Measurements from ENCODE around the gene SLC35A5. TPM values are rescaled to one million over a fixed set of nuclear protein-coding genes. Genes with fewer than 3 reads are reported as not detected.

SLC35A5 gene
- total and polyA plus RNA-seq, 2 of the 13 experiments (the other 11 are each of a cell fraction or from before 2014, with no cell fraction given) = 15.5 to 26.5 TPM

DNA sequence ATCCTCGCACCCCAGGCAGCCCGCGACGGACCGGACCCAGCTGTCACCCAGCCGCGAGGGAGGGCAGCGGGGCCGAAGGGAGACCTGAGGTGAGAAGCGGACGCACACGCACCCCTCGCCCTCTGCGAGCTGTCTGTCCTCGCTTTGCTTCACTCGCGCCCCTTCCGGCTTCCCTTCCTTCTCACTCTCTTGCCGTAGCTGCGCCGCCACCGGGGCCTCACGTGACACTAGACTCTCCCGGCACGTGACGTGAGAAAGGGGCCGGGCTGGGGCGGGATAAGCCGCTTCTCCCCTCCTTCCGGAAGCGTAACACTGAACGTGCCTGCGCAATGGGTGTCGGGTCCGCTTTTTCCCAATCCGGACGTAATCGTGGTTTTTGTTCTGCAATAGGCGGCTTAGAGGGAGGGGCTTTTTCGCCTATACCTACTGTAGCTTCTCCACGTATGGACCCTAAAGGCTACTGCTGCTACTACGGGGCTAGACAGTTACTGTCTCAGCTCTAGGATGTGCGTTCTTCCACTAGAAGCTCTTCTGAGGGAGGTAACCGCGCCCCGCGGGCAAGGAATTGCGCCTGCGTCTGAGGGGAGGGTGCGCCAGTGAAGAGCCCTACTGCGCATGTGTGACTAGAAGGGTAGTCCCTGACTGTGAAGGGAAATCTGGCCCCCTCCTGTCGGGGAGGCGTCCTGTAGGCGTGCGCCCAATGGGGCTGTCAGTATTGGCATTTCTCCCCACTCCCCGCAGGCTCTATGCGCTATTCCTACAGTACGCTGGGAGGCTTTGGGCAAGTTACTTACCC, at the start of gene SLC35A5, which contains the start of gene ATG3 (continued):
- TF ChIP-seq, protein P1, sequence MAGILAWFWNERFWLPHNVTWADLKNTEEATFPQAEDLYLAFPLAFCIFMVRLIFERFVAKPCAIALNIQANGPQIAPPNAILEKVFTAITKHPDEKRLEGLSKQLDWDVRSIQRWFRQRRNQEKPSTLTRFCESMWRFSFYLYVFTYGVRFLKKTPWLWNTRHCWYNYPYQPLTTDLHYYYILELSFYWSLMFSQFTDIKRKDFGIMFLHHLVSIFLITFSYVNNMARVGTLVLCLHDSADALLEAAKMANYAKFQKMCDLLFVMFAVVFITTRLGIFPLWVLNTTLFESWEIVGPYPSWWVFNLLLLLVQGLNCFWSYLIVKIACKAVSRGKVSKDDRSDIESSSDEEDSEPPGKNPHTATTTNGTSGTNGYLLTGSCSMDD (CRISPR knock-in tag; IDR thresholded peaks at IDR 0.05) = no peak
- TF ChIP-seq ZNF10 (CRISPR knock-in tag; IDR thresholded peaks at IDR 0.05; ENCODE audit: borderline replicate concordance, low read depth) (no peak), ERF (CRISPR knock-in tag; IDR thresholded peaks at IDR 0.05) (peak; percentile 58), ZNF205 (CRISPR knock-in tag; IDR thresholded peaks at IDR 0.05) (peak; percentile 53), ZNF572 (CRISPR knock-in tag; IDR thresholded peaks at IDR 0.05) (no peak; the same call in 1 of the 2 replicates), ZKSCAN1 (IDR thresholded peaks at IDR 0.05; ENCODE audit: low read length) (no peak), TEAD3 (CRISPR knock-in tag; optimal IDR thresholded peaks at IDR 0.05; ENCODE audit: borderline replicate concordance) (peak; percentile 62), RARG (CRISPR knock-in tag; IDR thresholded peaks at IDR 0.05; ENCODE audit: low read depth) (no peak), FOXA3 (CRISPR knock-in tag; IDR thresholded peaks at IDR 0.05) (peak; percentile 34; the same call in 1 of the 2 replicates), HIVEP1 (CRISPR knock-in tag; IDR thresholded peaks at IDR 0.05) (peak; percentile 72), AHR (CRISPR knock-in tag; IDR thresholded peaks at IDR 0.05) (0 out of 2 replicates have a peak, but pooled peaks have one; percentile 36), SETDB1 (CRISPR knock-in tag; IDR thresholded peaks at IDR 0.05; ENCODE audit: borderline replicate concordance) (no peak), ATAD3A (CRISPR knock-in tag; IDR thresholded peaks at IDR 0.05) (no peak), TARDBP (CRISPR knock-in tag; IDR thresholded peaks at IDR 0.05) (peak; percentile 86), ZNF30 (CRISPR knock-in tag; IDR thresholded peaks at IDR 0.05) (no peak), ZFP36 (IDR thresholded peaks at IDR 0.05; ENCODE audit: borderline replicate concordance, low read depth, low read length, partially characterized antibody) (no peak), DPF2 (CRISPR knock-in tag; IDR thresholded peaks at IDR 0.05; ENCODE audit: borderline replicate concordance, low read depth) (no peak), REXO4 (CRISPR knock-in tag; IDR thresholded peaks at IDR 0.05; ENCODE audit: borderline replicate concordance) (no peak), RXRA (CRISPR knock-in tag; IDR thresholded peaks at IDR 0.05) (peak; percentile 44; the same call in 1 of the 2 replicates)
- TF ChIP-seq, protein P2, sequence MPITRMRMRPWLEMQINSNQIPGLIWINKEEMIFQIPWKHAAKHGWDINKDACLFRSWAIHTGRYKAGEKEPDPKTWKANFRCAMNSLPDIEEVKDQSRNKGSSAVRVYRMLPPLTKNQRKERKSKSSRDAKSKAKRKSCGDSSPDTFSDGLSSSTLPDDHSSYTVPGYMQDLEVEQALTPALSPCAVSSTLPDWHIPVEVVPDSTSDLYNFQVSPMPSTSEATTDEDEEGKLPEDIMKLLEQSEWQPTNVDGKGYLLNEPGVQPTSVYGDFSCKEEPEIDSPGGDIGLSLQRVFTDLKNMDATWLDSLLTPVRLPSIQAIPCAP (CRISPR knock-in tag; IDR thresholded peaks at IDR 0.05; ENCODE audit: low read depth) = no peak
- TF ChIP-seq, protein P3, sequence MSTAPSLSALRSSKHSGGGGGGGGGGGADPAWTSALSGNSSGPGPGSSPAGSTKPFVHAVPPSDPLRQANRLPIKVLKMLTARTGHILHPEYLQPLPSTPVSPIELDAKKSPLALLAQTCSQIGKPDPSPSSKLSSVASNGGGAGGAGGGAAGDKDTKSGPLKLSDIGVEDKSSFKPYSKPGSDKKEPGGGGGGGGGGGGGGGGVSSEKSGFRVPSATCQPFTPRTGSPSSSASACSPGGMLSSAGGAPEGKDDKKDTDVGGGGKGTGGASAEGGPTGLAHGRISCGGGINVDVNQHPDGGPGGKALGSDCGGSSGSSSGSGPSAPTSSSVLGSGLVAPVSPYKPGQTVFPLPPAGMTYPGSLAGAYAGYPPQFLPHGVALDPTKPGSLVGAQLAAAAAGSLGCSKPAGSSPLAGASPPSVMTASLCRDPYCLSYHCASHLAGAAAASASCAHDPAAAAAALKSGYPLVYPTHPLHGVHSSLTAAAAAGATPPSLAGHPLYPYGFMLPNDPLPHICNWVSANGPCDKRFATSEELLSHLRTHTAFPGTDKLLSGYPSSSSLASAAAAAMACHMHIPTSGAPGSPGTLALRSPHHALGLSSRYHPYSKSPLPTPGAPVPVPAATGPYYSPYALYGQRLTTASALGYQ (CRISPR knock-in tag; IDR thresholded peaks at IDR 0.05) = peak; percentile 38; the same call in 1 of the 2 replicates
- TF ChIP-seq, protein P4, sequence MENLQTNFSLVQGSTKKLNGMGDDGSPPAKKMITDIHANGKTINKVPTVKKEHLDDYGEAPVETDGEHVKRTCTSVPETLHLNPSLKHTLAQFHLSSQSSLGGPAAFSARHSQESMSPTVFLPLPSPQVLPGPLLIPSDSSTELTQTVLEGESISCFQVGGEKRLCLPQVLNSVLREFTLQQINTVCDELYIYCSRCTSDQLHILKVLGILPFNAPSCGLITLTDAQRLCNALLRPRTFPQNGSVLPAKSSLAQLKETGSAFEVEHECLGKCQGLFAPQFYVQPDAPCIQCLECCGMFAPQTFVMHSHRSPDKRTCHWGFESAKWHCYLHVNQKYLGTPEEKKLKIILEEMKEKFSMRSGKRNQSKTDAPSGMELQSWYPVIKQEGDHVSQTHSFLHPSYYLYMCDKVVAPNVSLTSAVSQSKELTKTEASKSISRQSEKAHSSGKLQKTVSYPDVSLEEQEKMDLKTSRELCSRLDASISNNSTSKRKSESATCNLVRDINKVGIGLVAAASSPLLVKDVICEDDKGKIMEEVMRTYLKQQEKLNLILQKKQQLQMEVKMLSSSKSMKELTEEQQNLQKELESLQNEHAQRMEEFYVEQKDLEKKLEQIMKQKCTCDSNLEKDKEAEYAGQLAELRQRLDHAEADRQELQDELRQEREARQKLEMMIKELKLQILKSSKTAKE (CRISPR knock-in tag; IDR thresholded peaks at IDR 0.05; ENCODE audit: borderline replicate concordance) = peak; percentile 62; the same call in 1 of the 2 replicates
- TF ChIP-seq, protein P5, sequence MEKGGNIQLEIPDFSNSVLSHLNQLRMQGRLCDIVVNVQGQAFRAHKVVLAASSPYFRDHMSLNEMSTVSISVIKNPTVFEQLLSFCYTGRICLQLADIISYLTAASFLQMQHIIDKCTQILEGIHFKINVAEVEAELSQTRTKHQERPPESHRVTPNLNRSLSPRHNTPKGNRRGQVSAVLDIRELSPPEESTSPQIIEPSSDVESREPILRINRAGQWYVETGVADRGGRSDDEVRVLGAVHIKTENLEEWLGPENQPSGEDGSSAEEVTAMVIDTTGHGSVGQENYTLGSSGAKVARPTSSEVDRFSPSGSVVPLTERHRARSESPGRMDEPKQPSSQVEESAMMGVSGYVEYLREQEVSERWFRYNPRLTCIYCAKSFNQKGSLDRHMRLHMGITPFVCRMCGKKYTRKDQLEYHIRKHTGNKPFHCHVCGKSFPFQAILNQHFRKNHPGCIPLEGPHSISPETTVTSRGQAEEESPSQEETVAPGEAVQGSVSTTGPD (CRISPR knock-in tag; IDR thresholded peaks at IDR 0.05) = no peak

Measured in HepG2 (cell line).